HS-27A (cell line): ENCODE data around the gene SAP130.

Source experiments
- DNase-seq: peaks from one replicate; pipeline ENCODE4 v3.0.0-alpha.2; 2012; ENCODE audit warnings: low read depth, missing footprints

Gene SAP130

GRCh38 chr2:127893494-127893893, 134.4 kb downstream of the SAP130 start:
- DNase-seq = no peak

- no peak for DNase-seq
These were observed 134.8 kb downstream of the SAP130 start for GRCh38 chr2:127893033-127893432.

- DNase-seq = no peak
These were observed 136.0 kb downstream of the SAP130 start for GRCh38 chr2:127891811-127892210.
